Measurements from ENCODE around the gene UBE2D1. TPM values are rescaled to one million over a fixed set of nuclear protein-coding genes. Genes with fewer than 3 reads are reported as not detected.

Gene UBE2D1
- total and polyA plus RNA-seq, 2 of the 13 experiments (the other 11 are each of a cell fraction or from before 2014, with no cell fraction given), result 6.2 to 13.8 TPM

- TF ChIP-seq HNF1B (CRISPR knock-in tag; IDR thresholded peaks at IDR 0.05), result no peak
- TF ChIP-seq TGIF2 (CRISPR knock-in tag; IDR thresholded peaks at IDR 0.05), result no peak
- TF ChIP-seq IRF2 (CRISPR knock-in tag; IDR thresholded peaks at IDR 0.05), result no peak
- TF ChIP-seq NR1H2 (CRISPR knock-in tag; IDR thresholded peaks at IDR 0.05; ENCODE audit: borderline replicate concordance, low read depth), result no peak
- TF ChIP-seq HIC2 (CRISPR knock-in tag; IDR thresholded peaks at IDR 0.05; ENCODE audit: low read depth), result no peak
Observed at GRCh38 chr10:58351616-58352578, 17.1 kb downstream of the UBE2D1 start (continued).

- WGBS (ENCODE audit: low lambda C conversion rate), result 91% methylated on average over 2 of the region's 2 CpGs
- Histone ChIP-seq H3K4me2 (ENCODE audit: low read depth, low read length) (no peak overlapping the region), H3K27ac (ENCODE audit: extremely low read length, insufficient read depth, low read length) (no peak overlapping the region), H3K4me3 (replicated peaks in 1 of 3; ENCODE audit: insufficient read depth in 1 of 3, low read depth in 2 of 3, low read length in 3 of 3) (no peak overlapping the region), H3K79me2 (ENCODE audit: insufficient read depth, low read length) (peaks cover 24% of the 10 kb centered on the region), H2AFZ (ENCODE audit: low read length) (no peak overlapping the region), H3K27me3 (ENCODE audit: control insufficient read depth in 1 of 2, insufficient read depth in 2 of 2, low read length in 2 of 2) (no peaks in the 10 kb centered on the region), H3K36me3 (replicated peaks in 1 of 2; ENCODE audit: control insufficient read depth in 1 of 2, insufficient read depth in 2 of 2, low read length in 2 of 2) (no peaks in the 10 kb centered on the region), H3K9ac (ENCODE audit: insufficient read depth, low read depth, low read length) (no peak overlapping the region), H4K20me1 (ENCODE audit: insufficient read depth, low read length) (0 out of 2 replicates have a peak, but pooled peaks cover 2% of the 10 kb centered on the region), H3K9me3 (ENCODE audit: low read length) (no peaks in the 10 kb centered on the region), H3K4me1 (ENCODE audit: insufficient read depth, low read length) (peaks cover 31% of the 10 kb centered on the region)
- intact Hi-C loops (cut with micrococcal nuclease; ENCODE audit: unreplicated experiment) (no loop called here), in situ Hi-C loops (cut with HindIII; ENCODE audit: extremely low pct_ligation_motif_present, low pct_unique_long_range_greater_than_20kb) (no loop called here)
- ChIA-PET CTCF (ENCODE audit: low intra/inter-chr PET ratio, low total read pairs) (no interaction called here), POLR2A (interaction anchor here (1.0 kb wide), 1 partner anchor 18 kb away, joined by 3 read pairs; no protein-coding TSS in a partner anchor)
- no peak for ATAC-seq
- DNase-seq (ENCODE audit: low spot score), result no peak
- no TSS peak for BruUV-seq (replicated peaks)
- no peak for FAIRE-seq
- no peak for TF ChIP-seq KAT2B (IDR thresholded peaks at IDR 0.05; ENCODE audit: borderline replicate concordance, low read depth, low read length)
- TF ChIP-seq ZNF850 (CRISPR knock-in tag; conservative IDR thresholded peaks at IDR 0.05), result no peak
- no peak for TF ChIP-seq ZNF451 (CRISPR knock-in tag; IDR thresholded peaks at IDR 0.05)
- TF ChIP-seq ZNF639 (CRISPR knock-in tag; conservative IDR thresholded peaks at IDR 0.05), result no peak
- TF ChIP-seq MED8 (CRISPR knock-in tag; IDR thresholded peaks at IDR 0.05; ENCODE audit: insufficient replicate concordance), result no peak
- TF ChIP-seq ZNF282 (IDR thresholded peaks at IDR 0.05; ENCODE audit: partially characterized antibody), result no peak
- no peak for TF ChIP-seq ZFP1 (CRISPR knock-in tag; IDR thresholded peaks at IDR 0.05)
- TF ChIP-seq HOXA7 (CRISPR knock-in tag; IDR thresholded peaks at IDR 0.05), result no peak
- TF ChIP-seq ZNF563 (CRISPR knock-in tag; IDR thresholded peaks at IDR 0.05), result no peak
- no peak for TF ChIP-seq BRF2 (CRISPR knock-in tag; IDR thresholded peaks at IDR 0.05)
- TF ChIP-seq GFI1 (CRISPR knock-in tag; IDR thresholded peaks at IDR 0.05; ENCODE audit: borderline replicate concordance), result no peak
Observed at GRCh38 chr10:58352956-58353610, 18.3 kb downstream of the UBE2D1 start.

Data from HepG2 (cell line).